Activated naive CD4-positive, alpha-beta T cell treated with anti-CD3 and anti-CD28 coated beads, Interleukin-2, amount 50 U/mL, for 72 hours (primary cell): ENCODE data around the gene GPX3. TPM values are rescaled to one million over a fixed set of nuclear protein-coding genes. Genes with fewer than 3 reads are reported as not detected.

Experiments
- ATAC-seq, 2 donors: fragments of 150-1000 bp; cut with Tn5 transposase; 2 replicates each; pipeline ENCODE4 v1.10.0; 2021; ENCODE audit warnings: mild to moderate bottlenecking in 2 of 2, moderate library complexity in 2 of 2
- DNase-seq, 2 donors: peaks; one replicate each; pipeline ENCODE4 v3.0.0; 2021 to 2022; ENCODE audit warnings: low spot score in 2 of 2
- H3K27ac Mint-ChIP-seq, 2 donors: one replicate each; pipeline ENCODE4 v1.8.0; 2022; ENCODE audit warnings: mild to moderate bottlenecking in 2 of 2, mixed read lengths in 2 of 2
- H3K36me3 Mint-ChIP-seq, 2 donors: one replicate each; pipeline ENCODE4 v1.8.0; 2022; ENCODE audit warnings: mixed read lengths in 2 of 2
- H3K9me3 Mint-ChIP-seq, 2 donors: one replicate each; pipeline ENCODE4 v1.8.0; 2022; ENCODE audit warnings: mixed read lengths in 2 of 2
- total RNA-seq, 2 donors: library from RNA; stranded (reverse); gene quantifications; one replicate each; pipeline ENCODE4 v1.2.3, GENCODE V29; 2022

The GPX3 gene
- total RNA-seq = under 1 TPM in 1 of 2 donors, not detected in 1; 0.23 TPM

- no peak for DNase-seq
- Mint-ChIP-seq H3K27ac (peak within 1 kb of the TSS in 1 of 2 donors; percentile 57), H3K36me3 (peaks cover 7 to 13% of the 10 kb centered on the region in 2 donors), H3K9me3 (no peaks in the 10 kb centered on the region)
- peak; percentile 34 to 48 for ATAC-seq
Observed at GRCh38 chr5:151020304-151021110, at the start of gene GPX3. Gene GPX3 (plus strand): TSS chr5:151020591. CDS start chr5:151020655, 64 bp downstream.

- peaks cover 6 to 14% of the 10 kb centered on the region in 2 donors for H3K9me3 Mint-ChIP-seq
- ATAC-seq = no peak
Observed at GRCh38 chr5:150978590-150978989, 41.8 kb upstream of the GPX3 start.

GRCh38 chr5:150987746-150988145 is 32.6 kb upstream of the GPX3 start:
- DNase-seq = no peak

More at GRCh38 chr5:150978590-150978989, 41.8 kb upstream of the GPX3 start:
- Mint-ChIP-seq H3K36me3 (peaks cover 5 to 11% of the 10 kb centered on the region in 2 donors), H3K27ac (no peak overlapping the region)
- no peak for DNase-seq

GRCh38 chr5:150989695-150990094 is 30.7 kb upstream of the GPX3 start:
- peaks cover 6 to 9% of the 10 kb centered on the region in 2 donors for H3K36me3 Mint-ChIP-seq
- peaks cover 4 to 18% of the 10 kb centered on the region in 2 donors for H3K9me3 Mint-ChIP-seq
- ATAC-seq (peak; percentile 52 to 55), DNase-seq (peak in 1 of 2 donors; percentile 29)
- no peak overlapping the region for H3K27ac Mint-ChIP-seq

More at GRCh38 chr5:150987746-150988145, 32.6 kb upstream of the GPX3 start:
- Mint-ChIP-seq H3K27ac (no peak overlapping the region), H3K9me3 (peaks cover 3 to 17% of the 10 kb centered on the region in 2 donors), H3K36me3 (peaks cover 3 to 7% of the 10 kb centered on the region in 2 donors)
- ATAC-seq = no peak

GRCh38 chr5:150992705-150993104 is 27.7 kb upstream of the GPX3 start:
- Mint-ChIP-seq H3K36me3 (peaks cover 6 to 9% of the 10 kb centered on the region in 2 donors), H3K9me3 (peaks cover 4 to 24% of the 10 kb centered on the region in 2 donors), H3K27ac (no peak overlapping the region)
- DNase-seq (no peak), ATAC-seq (no peak)

- peaks cover 4 to 24% of the 10 kb centered on the region in 2 donors for H3K9me3 Mint-ChIP-seq
- H3K27ac Mint-ChIP-seq = no peak overlapping the region
- ATAC-seq (no peak), DNase-seq (no peak)
- peaks cover 6 to 9% of the 10 kb centered on the region in 2 donors for H3K36me3 Mint-ChIP-seq
Observed at GRCh38 chr5:150993422-150993821, 27.0 kb upstream of the GPX3 start.

GRCh38 chr5:150993826-150994412 is 26.5 kb upstream of the GPX3 start:
- DNase-seq (no peak), ATAC-seq (no peak)
- peaks cover 4 to 24% of the 10 kb centered on the region in 2 donors for H3K9me3 Mint-ChIP-seq

GRCh38 chr5:150999704-151000442 is 20.5 kb upstream of the GPX3 start:
- Mint-ChIP-seq H3K27ac (no peak overlapping the region), H3K36me3 (no peaks in the 10 kb centered on the region), H3K9me3 (peaks cover 0 to 6% of the 10 kb centered on the region in 2 donors)
- DNase-seq (no peak), ATAC-seq (no peak)

More at GRCh38 chr5:150993826-150994412, 26.5 kb upstream of the GPX3 start:
- Mint-ChIP-seq H3K27ac (no peak overlapping the region), H3K36me3 (peaks cover 6 to 9% of the 10 kb centered on the region in 2 donors)

GRCh38 chr5:151001436-151001835 is 19.0 kb upstream of the GPX3 start:
- DNase-seq (no peak), ATAC-seq (no peak)
- no peaks in the 10 kb centered on the region for H3K9me3 Mint-ChIP-seq
- no peaks in the 10 kb centered on the region for H3K36me3 Mint-ChIP-seq
- H3K27ac Mint-ChIP-seq = no peak overlapping the region

GRCh38 chr5:151002250-151002649 is 18.1 kb upstream of the GPX3 start:
- no peak for ATAC-seq

GRCh38 chr5:151002681-151003502 is 17.5 kb upstream of the GPX3 start:
- H3K36me3 Mint-ChIP-seq = no peaks in the 10 kb centered on the region
- no peak overlapping the region for H3K27ac Mint-ChIP-seq
- no peaks in the 10 kb centered on the region for H3K9me3 Mint-ChIP-seq
- DNase-seq = no peak
- ATAC-seq = no peak

More at GRCh38 chr5:151002250-151002649, 18.1 kb upstream of the GPX3 start:
- H3K9me3 Mint-ChIP-seq = no peaks in the 10 kb centered on the region
- no peak for DNase-seq
- peak overlapping the region in 1 of 2 donors; percentile 23 for H3K27ac Mint-ChIP-seq
- H3K36me3 Mint-ChIP-seq = no peaks in the 10 kb centered on the region

- ATAC-seq (no peak), DNase-seq (no peak)
- Mint-ChIP-seq H3K9me3 (no peaks in the 10 kb centered on the region), H3K27ac (no peak overlapping the region), H3K36me3 (no peaks in the 10 kb centered on the region)
Observed at GRCh38 chr5:151003503-151003860, 16.9 kb upstream of the GPX3 start.

- H3K9me3 Mint-ChIP-seq = no peaks in the 10 kb centered on the region
- DNase-seq (no peak), ATAC-seq (no peak)
- H3K27ac Mint-ChIP-seq = no peak overlapping the region
- H3K36me3 Mint-ChIP-seq = no peaks in the 10 kb centered on the region
Observed at GRCh38 chr5:151004499-151004898, 15.9 kb upstream of the GPX3 start.

- ATAC-seq (no peak), DNase-seq (no peak)
- H3K9me3 Mint-ChIP-seq = no peaks in the 10 kb centered on the region
- H3K27ac Mint-ChIP-seq = no peak overlapping the region
- no peaks in the 10 kb centered on the region for H3K36me3 Mint-ChIP-seq
Observed at GRCh38 chr5:151005187-151005949, 15.0 kb upstream of the GPX3 start.

GRCh38 chr5:151005950-151006576 is 14.3 kb upstream of the GPX3 start:
- H3K9me3 Mint-ChIP-seq = no peaks in the 10 kb centered on the region
- H3K36me3 Mint-ChIP-seq = no peaks in the 10 kb centered on the region
- DNase-seq (no peak), ATAC-seq (no peak)
- no peak overlapping the region for H3K27ac Mint-ChIP-seq
